Bone marrow (tissue), 2 donors: Measurements from ENCODE around the gene KDM4C.

Experiments used
- DNase-seq, 2 donors: peaks; one replicate each; lab custom pipeline; 2025; lab: John Stamatoyannopoulos, UW

KDM4C gene

GRCh38 chr9:7051711-7052110 is 293.9 kb downstream of the KDM4C start:
- no peak for DNase-seq

- DNase-seq = no peak
Measured at GRCh38 chr9:7053903-7054302, 296.1 kb downstream of the KDM4C start.

- DNase-seq = no peak
Measured at GRCh38 chr9:7055171-7055903, 297.6 kb downstream of the KDM4C start.

GRCh38 chr9:7056254-7056653 is 298.5 kb downstream of the KDM4C start:
- no peak for DNase-seq

- no peak for DNase-seq
Measured at GRCh38 chr9:7058473-7058872, 300.7 kb downstream of the KDM4C start.

- DNase-seq = no peak
Measured at GRCh38 chr9:7067169-7067568, 309.4 kb downstream of the KDM4C start.

- no peak for DNase-seq
Measured at GRCh38 chr9:7071916-7072315, 314.1 kb downstream of the KDM4C start.

- DNase-seq = no peak
Measured at GRCh38 chr9:7073706-7074105, 315.9 kb downstream of the KDM4C start.

- no peak for DNase-seq
Measured at GRCh38 chr9:7075154-7075553, 317.4 kb downstream of the KDM4C start.

GRCh38 chr9:7079051-7079450 is 321.3 kb downstream of the KDM4C start:
- DNase-seq = no peak

GRCh38 chr9:7081065-7081600 is 323.4 kb downstream of the KDM4C start:
- DNase-seq = no peak

- no peak for DNase-seq
Measured at GRCh38 chr9:7083192-7083591, 325.4 kb downstream of the KDM4C start.

GRCh38 chr9:7085357-7085756 is 327.6 kb downstream of the KDM4C start:
- no peak for DNase-seq

GRCh38 chr9:7086389-7086788 is 328.6 kb downstream of the KDM4C start:
- DNase-seq = no peak

- no peak for DNase-seq
Measured at GRCh38 chr9:7088611-7089010, 330.8 kb downstream of the KDM4C start.

GRCh38 chr9:7089406-7090193 is 331.8 kb downstream of the KDM4C start:
- DNase-seq = no peak

GRCh38 chr9:7093040-7093439 is 335.3 kb downstream of the KDM4C start:
- no peak for DNase-seq

GRCh38 chr9:7094052-7094451 is 336.3 kb downstream of the KDM4C start:
- no peak for DNase-seq

GRCh38 chr9:7094576-7094975 is 336.8 kb downstream of the KDM4C start:
- DNase-seq = no peak

- DNase-seq = no peak
Measured at GRCh38 chr9:7095058-7095457, 337.3 kb downstream of the KDM4C start.

- no peak for DNase-seq
Measured at GRCh38 chr9:7097040-7097715, 339.4 kb downstream of the KDM4C start.
